GM10248 (cell line): ENCODE measurements around the gene GALNS.

Experiments used
- CTCF ChIA-PET: fragments of 300-600 bp; sonication (Branson Sonifier 250); formaldehyde crosslinking; extraction: SDS; loops from one replicate; lab custom pipeline; 2021; ENCODE audit warnings: antibody characterized with exemption; lab: Yijun Ruan, JAX
- POLR2A ChIA-PET: fragments of 350-650 bp; sonication (Branson Sonifier 250); formaldehyde crosslinking; extraction: SDS; loops from one replicate; lab custom pipeline; 2020; ENCODE audit warnings: antibody characterized with exemption; lab: Yijun Ruan, JAX
- DNase-seq: peaks from one replicate; pipeline ENCODE4 v3.0.0; 2012; ENCODE audit errors: extremely low spot score
- TF ChIP-seq, protein P1 (sequence below): IDR thresholded peaks from 2 replicates; pipeline ENCODE4 v1.5.1; 2012; ENCODE audit warnings: mild to moderate bottlenecking, low read depth; ENCODE audit errors: extremely low read depth, missing control alignments, control extremely low read depth

Gene GALNS

DNA sequence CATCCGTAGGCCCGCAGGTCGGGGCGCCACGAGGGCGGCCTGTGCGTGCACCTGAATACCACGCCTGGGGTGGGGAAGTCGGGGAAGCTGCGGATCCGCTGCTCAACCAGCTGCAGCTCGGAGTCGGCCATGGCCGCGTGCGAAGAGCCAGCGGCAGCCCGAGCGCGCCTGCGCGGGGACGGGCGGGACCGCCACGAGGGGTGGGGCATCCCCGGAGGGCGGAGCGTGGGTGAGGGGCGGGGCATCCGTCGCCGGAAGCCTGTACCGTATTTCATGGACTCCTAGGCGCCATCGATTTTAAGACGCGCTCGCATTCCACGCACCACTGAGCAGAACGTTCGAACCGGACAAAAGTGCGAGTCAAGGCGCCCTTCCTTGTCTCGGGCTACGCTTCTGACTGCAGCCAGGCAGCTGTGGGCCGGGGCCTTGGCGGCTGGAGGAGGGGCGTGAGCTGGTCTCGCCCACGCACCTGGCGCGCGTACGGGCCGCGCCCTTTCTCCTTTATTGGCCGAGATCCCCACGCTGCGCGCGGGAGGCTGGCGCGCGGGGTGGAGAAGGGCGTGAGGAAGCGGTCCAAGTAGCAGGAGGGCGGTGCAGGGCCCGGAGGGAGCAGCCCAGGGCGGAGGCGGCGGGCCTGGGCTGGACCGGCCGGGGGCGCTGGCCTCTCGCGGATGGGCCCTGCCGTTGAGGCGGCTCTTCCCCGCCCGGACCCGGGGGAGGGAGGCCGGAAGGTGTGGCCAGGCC lies 44.8 kb downstream of the GALNS start, which contains the start of gene APRT:
Gene APRT (minus strand): TSS at position 160 of the 744 bp plus-strand sequence. CDS start 29 bp downstream, at position 131.
- DNase-seq, result peak; percentile 98
- CTCF ChIA-PET, result interaction anchor here (0.9 to 6.7 kb wide), 8 partner anchors 9 to 356 kb away, joined by 3 to 37 read pairs (median 10); partner anchors contain the start of genes GALNS and TRAPPC2L
- POLR2A ChIA-PET, result interaction anchor here (0.5 to 1.3 kb wide), 3 partner anchors 43 to 381 kb away, joined by 3 to 5 read pairs (median 3); no protein-coding TSS in a partner anchor
- TF ChIP-seq, protein P1, sequence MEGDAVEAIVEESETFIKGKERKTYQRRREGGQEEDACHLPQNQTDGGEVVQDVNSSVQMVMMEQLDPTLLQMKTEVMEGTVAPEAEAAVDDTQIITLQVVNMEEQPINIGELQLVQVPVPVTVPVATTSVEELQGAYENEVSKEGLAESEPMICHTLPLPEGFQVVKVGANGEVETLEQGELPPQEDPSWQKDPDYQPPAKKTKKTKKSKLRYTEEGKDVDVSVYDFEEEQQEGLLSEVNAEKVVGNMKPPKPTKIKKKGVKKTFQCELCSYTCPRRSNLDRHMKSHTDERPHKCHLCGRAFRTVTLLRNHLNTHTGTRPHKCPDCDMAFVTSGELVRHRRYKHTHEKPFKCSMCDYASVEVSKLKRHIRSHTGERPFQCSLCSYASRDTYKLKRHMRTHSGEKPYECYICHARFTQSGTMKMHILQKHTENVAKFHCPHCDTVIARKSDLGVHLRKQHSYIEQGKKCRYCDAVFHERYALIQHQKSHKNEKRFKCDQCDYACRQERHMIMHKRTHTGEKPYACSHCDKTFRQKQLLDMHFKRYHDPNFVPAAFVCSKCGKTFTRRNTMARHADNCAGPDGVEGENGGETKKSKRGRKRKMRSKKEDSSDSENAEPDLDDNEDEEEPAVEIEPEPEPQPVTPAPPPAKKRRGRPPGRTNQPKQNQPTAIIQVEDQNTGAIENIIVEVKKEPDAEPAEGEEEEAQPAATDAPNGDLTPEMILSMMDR, result peak; percentile 57

DNA sequence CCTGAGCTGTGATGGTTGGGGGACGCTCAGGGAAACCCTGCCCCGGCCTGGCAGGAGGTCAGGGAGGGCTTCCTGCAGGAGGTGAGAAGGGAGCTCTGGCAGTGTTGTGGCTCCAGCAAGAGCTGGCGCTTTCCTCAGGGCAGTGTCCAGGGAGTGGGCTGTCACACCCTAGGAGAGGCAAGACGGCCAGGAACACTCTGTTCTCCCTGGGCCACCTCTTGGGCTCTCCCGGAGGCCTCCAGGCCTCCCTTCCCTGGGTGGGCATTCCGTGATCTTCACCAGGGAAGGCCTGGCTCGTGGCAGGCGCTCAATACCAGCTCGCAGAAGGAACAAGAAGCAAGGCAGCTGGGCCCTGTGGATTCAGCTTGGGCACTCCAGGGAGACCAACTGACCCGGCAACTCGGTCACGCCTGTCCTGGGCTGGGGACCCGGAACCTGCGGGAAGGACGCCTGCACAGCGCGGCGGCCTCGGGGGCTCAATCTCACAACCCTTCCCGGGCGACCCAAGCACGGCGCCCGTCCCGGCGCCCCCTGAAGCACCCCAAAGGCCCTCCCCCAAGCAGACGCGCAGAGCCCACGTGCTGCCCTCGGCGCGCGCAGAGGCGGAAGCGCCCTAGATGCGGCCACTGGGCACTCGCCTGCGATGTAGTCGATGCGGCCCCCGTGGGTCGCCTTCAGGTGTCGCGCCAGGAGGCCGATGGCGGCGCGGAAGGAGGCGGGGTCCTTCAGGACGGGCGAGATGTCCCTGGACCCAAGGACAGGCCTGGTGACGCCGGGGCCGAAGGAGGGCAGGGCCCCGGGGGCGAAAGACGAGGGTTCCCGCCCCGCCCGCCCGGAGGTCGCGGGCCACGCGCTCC lies 45.6 kb downstream of the GALNS start:
- DNase-seq, result peak; percentile 81
- TF ChIP-seq, protein P1, result no peak
- ChIA-PET POLR2A (interaction anchor here (0.5 to 1.3 kb wide), 4 partner anchors 28 to 381 kb away, joined by 3 to 5 read pairs (median 3); no protein-coding TSS in a partner anchor), CTCF (interaction anchor here (0.9 to 6.7 kb wide), 9 partner anchors 10 to 356 kb away, joined by 3 to 37 read pairs (median 9); partner anchors contain the start of genes GALNS and TRAPPC2L)

DNA sequence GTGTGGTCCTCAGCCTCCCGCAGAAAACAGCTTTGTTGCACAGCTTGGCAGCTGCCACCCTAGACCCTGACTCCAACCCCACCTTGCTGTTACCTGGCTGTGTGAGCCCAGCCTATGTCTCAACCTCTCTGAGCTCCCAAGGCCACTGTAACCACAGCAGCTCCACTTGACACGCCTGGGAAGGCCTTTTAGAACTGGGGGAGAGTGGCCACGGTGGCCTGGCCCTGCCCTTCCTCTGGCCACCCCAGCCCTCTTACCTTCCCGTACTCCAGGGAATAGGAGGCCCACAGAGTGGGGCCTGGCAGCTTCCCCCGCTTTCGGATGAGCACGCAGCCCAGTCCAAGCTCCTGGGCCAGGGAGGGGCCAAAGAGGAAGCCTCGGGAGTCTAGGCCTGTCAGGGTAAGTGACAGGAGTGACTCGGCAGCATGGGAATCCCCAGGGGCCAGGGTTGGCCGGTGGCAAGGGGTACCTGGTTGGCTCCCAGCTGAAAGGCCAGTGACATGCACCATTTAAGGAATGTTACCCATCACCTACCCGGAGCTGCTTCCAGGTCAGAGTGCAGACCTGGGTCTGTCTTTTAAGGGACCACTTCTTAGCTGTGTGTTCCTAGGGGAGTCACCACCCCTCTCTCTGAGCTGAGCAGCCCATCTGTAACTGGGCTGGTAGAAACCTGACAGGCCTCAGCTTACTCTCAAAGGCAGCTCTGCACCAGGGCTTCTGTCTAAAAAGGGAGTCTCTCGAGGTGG lies 46.4 kb downstream of the GALNS start:
- CTCF ChIA-PET, result interaction anchor here (0.9 to 6.7 kb wide), 8 partner anchors 10 to 357 kb away, joined by 3 to 37 read pairs (median 10); partner anchors contain the start of genes GALNS and TRAPPC2L
- DNase-seq, result no peak

DNA sequence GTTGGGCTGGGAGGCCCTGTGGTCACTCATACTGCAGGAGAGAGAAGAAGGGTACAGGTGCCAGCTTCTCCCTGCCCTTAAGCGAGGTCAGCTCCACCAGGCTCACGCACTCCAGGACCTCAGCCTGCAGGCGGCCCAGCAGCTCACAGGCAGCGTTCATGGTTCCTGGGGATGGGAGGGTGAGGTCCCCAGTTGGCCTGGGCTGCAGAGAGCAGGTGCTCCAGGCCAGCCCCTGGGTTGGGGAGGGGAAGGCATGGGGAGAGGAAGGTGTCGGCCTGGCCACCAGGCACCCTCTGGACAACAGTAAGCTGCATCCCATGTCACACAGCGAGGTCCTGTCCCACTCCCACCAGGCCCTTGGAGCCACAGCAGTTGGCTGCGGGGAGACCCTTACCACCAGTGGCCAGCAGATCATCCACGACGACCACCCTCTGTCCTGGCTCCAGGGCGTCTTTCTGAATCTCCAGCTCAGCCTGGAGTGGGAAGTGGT lies 47.0 kb downstream of the GALNS start:
- CTCF ChIA-PET, result interaction anchor here (0.9 to 6.7 kb wide), 9 partner anchors 10 to 358 kb away, joined by 3 to 37 read pairs (median 4); partner anchors contain the start of genes GALNS and TRAPPC2L
- no peak for DNase-seq

More for the DNA sequence above, 46.4 kb downstream of the GALNS start:
- TF ChIP-seq, protein P1, result no peak
- POLR2A ChIA-PET, result interaction anchor here (0.8 to 1.2 kb wide), 2 partner anchors 27 to 45 kb away, joined by 3 read pairs; no protein-coding TSS in a partner anchor

DNA sequence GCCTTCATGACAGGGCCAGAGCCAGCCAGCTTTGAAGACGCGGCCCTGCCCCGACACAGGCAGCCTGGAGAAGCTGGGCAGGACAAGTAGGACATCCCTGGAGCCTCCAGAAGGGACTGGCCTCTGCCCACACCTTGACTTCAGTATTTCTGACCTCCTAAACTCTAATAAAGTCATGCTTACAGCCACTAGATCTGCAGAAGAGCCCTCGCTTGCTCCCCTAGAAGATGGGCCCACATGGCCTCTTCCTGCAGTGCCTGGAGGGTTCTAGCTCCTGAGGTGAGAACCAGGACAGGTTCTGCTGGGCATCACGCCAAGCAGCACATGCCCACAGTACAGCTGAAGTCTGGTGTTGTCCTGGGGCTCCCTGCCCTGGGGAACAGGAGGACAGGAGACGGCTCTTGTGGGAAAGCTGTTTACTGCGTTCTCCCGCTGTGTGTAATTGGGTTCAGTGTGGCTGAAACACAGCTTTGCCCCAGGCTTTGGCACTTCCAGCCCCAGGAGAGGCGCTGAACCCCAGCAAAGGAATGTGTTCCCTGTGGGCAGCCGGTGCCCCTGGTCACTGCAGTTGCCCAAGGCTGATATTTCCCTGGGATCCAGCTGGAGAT lies 47.6 kb downstream of the GALNS start:
- ChIA-PET CTCF (interaction anchor here (0.9 to 6.7 kb wide), 6 partner anchors 9 to 358 kb away, joined by 3 to 37 read pairs (median 6); partner anchors contain the start of genes GALNS and TRAPPC2L), POLR2A (interaction anchor here (0.6 kb wide), 1 partner anchor 725 kb away, joined by 6 read pairs; no protein-coding TSS in a partner anchor)
- no peak for DNase-seq
- TF ChIP-seq, protein P1, result no peak

More for the DNA sequence above, 47.0 kb downstream of the GALNS start:
- TF ChIP-seq, protein P1, result no peak
- POLR2A ChIA-PET, result interaction anchor here (0.6 kb wide), 1 partner anchor 725 kb away, joined by 6 read pairs; no protein-coding TSS in a partner anchor
